H9 (cell line): ENCODE measurements around the gene GPN3. TPM values are rescaled to one million over a fixed set of nuclear protein-coding genes. Genes with fewer than 3 reads are reported as not detected.

Experiments used
- DNase-seq: peaks from one replicate; pipeline ENCODE4 v3.0.0-alpha.2; 2017
- H2AFZ ChIP-seq: one replicate; pipeline ENCODE4 v1.6.1; 2013; ENCODE audit warnings: mild to moderate bottlenecking, low read length, control low read depth, moderate library complexity
- H2AK5ac ChIP-seq: 2 replicates; pipeline ENCODE4 v1.6.1; 2013; ENCODE audit warnings: low read length, control low read depth, mixed read lengths; ENCODE audit not compliant: insufficient read length
- H2BK120ac ChIP-seq: one replicate; pipeline ENCODE4 v1.6.1; 2013; ENCODE audit warnings: low read depth, mild to moderate bottlenecking, low read length, control low read depth, inconsistent platforms; ENCODE audit not compliant: poor library complexity, severe bottlenecking
- H2BK12ac ChIP-seq: 2 replicates; pipeline ENCODE4 v1.6.1; 2013; ENCODE audit warnings: low read length, control low read depth, mixed read lengths, low read depth; ENCODE audit not compliant: insufficient read length
- H2BK15ac ChIP-seq: 2 replicates; pipeline ENCODE4 v1.6.1; 2013; ENCODE audit warnings: low read depth, low read length, control low read depth
- H2BK20ac ChIP-seq: one replicate; pipeline ENCODE4 v1.6.1; 2013; ENCODE audit warnings: low read depth, mild to moderate bottlenecking, low read length, control low read depth, inconsistent platforms; ENCODE audit not compliant: poor library complexity, severe bottlenecking
- H2BK5ac ChIP-seq: 2 replicates; pipeline ENCODE4 v1.6.1; 2013; ENCODE audit warnings: low read length, control low read depth, mixed read lengths; ENCODE audit not compliant: insufficient read length
- H3K14ac ChIP-seq: 2 replicates; pipeline ENCODE4 v1.6.1; 2013; ENCODE audit warnings: low read length, control low read depth; ENCODE audit not compliant: insufficient read depth
- H3K18ac ChIP-seq: 2 replicates; pipeline ENCODE4 v1.6.1; 2013; ENCODE audit warnings: low read depth, mild to moderate bottlenecking, mixed read lengths, low read length, control low read depth; ENCODE audit not compliant: insufficient read length
- H3K23ac ChIP-seq: 2 replicates; pipeline ENCODE4 v1.6.1; 2013; ENCODE audit warnings: low read length, control low read depth, mixed read lengths, low read depth; ENCODE audit not compliant: insufficient read length
- H3K23me2 ChIP-seq: 2 replicates; pipeline ENCODE4 v1.6.1; 2013; ENCODE audit warnings: low read depth, mild to moderate bottlenecking, mixed read lengths, low read length, control low read depth; ENCODE audit not compliant: insufficient read length, poor library complexity, severe bottlenecking
- H3K27ac ChIP-seq: 2 replicates; pipeline ENCODE4 v1.5.1; 2013; ENCODE audit warnings: low read length, control low read depth, mixed read lengths, low read depth; ENCODE audit not compliant: insufficient read length
- H3K27me3 ChIP-seq: 2 replicates; pipeline ENCODE4 v1.6.1; 2013; ENCODE audit warnings: low read length, control low read depth, inconsistent platforms; ENCODE audit not compliant: insufficient read depth
- H3K4ac ChIP-seq: 2 replicates; pipeline ENCODE4 v1.6.1; 2013; ENCODE audit warnings: low read depth, mild to moderate bottlenecking, control low read depth, inconsistent platforms, low read length, moderate library complexity
- H3K4me1 ChIP-seq: 2 replicates; pipeline ENCODE4 v1.6.1; 2013; ENCODE audit warnings: low read length, control low read depth, inconsistent platforms; ENCODE audit not compliant: insufficient read depth
- H3K4me2 ChIP-seq: 2 replicates; pipeline ENCODE4 v1.6.1; 2013; ENCODE audit warnings: low read length, control low read depth, mixed read lengths; ENCODE audit not compliant: insufficient read length, insufficient read depth
- H3K56ac ChIP-seq: 2 replicates; pipeline ENCODE4 v1.6.1; 2013; ENCODE audit warnings: low read depth, mild to moderate bottlenecking, mixed read lengths, low read length, control low read depth; ENCODE audit not compliant: insufficient read length
- H3K79me1 ChIP-seq: 2 replicates; pipeline ENCODE4 v1.6.1; 2013; ENCODE audit warnings: low read depth, mild to moderate bottlenecking, moderate library complexity, low read length, control low read depth, inconsistent platforms; ENCODE audit not compliant: insufficient read depth, poor library complexity, severe bottlenecking
- H3K79me2 ChIP-seq: 2 replicates; pipeline ENCODE4 v1.6.1; 2013; ENCODE audit warnings: low read length, control low read depth, inconsistent platforms; ENCODE audit not compliant: insufficient read depth
- H3K9ac ChIP-seq: 2 replicates; pipeline ENCODE4 v1.6.1; 2013; ENCODE audit warnings: low read length, control low read depth, mixed read lengths; ENCODE audit not compliant: insufficient read length; ENCODE audit errors: extremely low read depth
- H3K9me3 ChIP-seq: one replicate; pipeline ENCODE4 v1.6.1; 2013; ENCODE audit warnings: low read depth, low read length, inconsistent platforms; ENCODE audit not compliant: control insufficient read depth
- H3T11ph ChIP-seq: one replicate; pipeline ENCODE4 v1.6.1; 2013; ENCODE audit warnings: mild to moderate bottlenecking, low read length, control low read depth, inconsistent platforms
- H4K20me1 ChIP-seq: one replicate; pipeline ENCODE4 v1.6.1; 2013; ENCODE audit not compliant: control insufficient read depth, insufficient read length, insufficient read depth
- H4K5ac ChIP-seq: 2 replicates; pipeline ENCODE4 v1.6.1; 2013; ENCODE audit warnings: low read depth, mild to moderate bottlenecking, mixed read lengths, low read length, control low read depth; ENCODE audit not compliant: insufficient read length
- H4K8ac ChIP-seq: replicated peaks from 2 replicates; pipeline ENCODE4 v1.6.1; 2013; ENCODE audit warnings: low read length, control low read depth, mixed read lengths, low read depth; ENCODE audit not compliant: insufficient read length
- H4K91ac ChIP-seq: 2 replicates; pipeline ENCODE4 v1.6.1; 2013; ENCODE audit warnings: low read depth, mild to moderate bottlenecking, moderate library complexity, mixed read lengths, low read length, control low read depth; ENCODE audit not compliant: insufficient read length
- H3K27ac Mint-ChIP-seq, 3 experiments: 2 replicates in 2 of 3; 3 replicates in 1 of 3; pipeline ENCODE4 v1.8.0; 2020 to 2021; ENCODE audit warnings: mixed read lengths in 3 of 3, mild to moderate bottlenecking in 1 of 3, moderate library complexity in 1 of 3
- H3K27me3 Mint-ChIP-seq: 2 replicates; pipeline ENCODE4 v1.8.0; 2021; ENCODE audit warnings: low read depth, mild to moderate bottlenecking, moderate library complexity, mixed read lengths
- H3K36me3 Mint-ChIP-seq, 3 experiments: 2 replicates in 2 of 3; 3 replicates in 1 of 3; pipeline ENCODE4 v1.8.0; 2020 to 2021; ENCODE audit warnings: low read depth in 3 of 3, mixed read lengths in 3 of 3; ENCODE audit not compliant: insufficient read depth in 1 of 3
- H3K4me1 Mint-ChIP-seq, 2 experiments: 2 replicates each; pipeline ENCODE4 v1.8.0; 2020; ENCODE audit warnings: mixed read lengths in 2 of 2
- H3K4me3 Mint-ChIP-seq, 2 experiments: 2 replicates in 1 of 2; 3 replicates in 1 of 2; pipeline ENCODE4 v1.8.0; 2020 to 2021; ENCODE audit warnings: mild to moderate bottlenecking in 2 of 2, mixed read lengths in 2 of 2, moderate library complexity in 1 of 2
- H3K9me3 Mint-ChIP-seq, 2 experiments: 2 replicates in 1 of 2; 3 replicates in 1 of 2; pipeline ENCODE4 v1.8.0; 2020; ENCODE audit warnings: mild to moderate bottlenecking in 2 of 2, mixed read lengths in 2 of 2, moderate library complexity in 1 of 2
- CTCF ChIP-seq: fragments of 200-600 bp; sonication (generic); conservative IDR thresholded peaks from 3 replicates; pipeline ENCODE4 v1.8.0; 2021; ENCODE audit warnings: antibody characterized with exemption, mild to moderate bottlenecking
- WGBS: extraction: QIAGEN DNeasy Blood & Tissue Kit; methylation state at CpG from one replicate; pipeline ENCODE4 v1.1.7; 2013; ENCODE audit warnings: missing lambda C conversion rate, low lambda C conversion rate, mixed read lengths; ENCODE audit not compliant: insufficient read length; ENCODE audit errors: extremely low coverage; 5-methylcytosine and 5-hydroxymethylcytosine counted together
- total RNA-seq: library from RNA; stranded (reverse); gene quantifications from 2 replicates; pipeline ENCODE4 v1.2.1, GENCODE V29; 2021

GPN3 gene
- total RNA-seq, 1 experiment from 2014 or later, result 45.3 TPM

GRCh38 chr12:110505332-110505731 is 37.3 kb upstream of the GPN3 start:
- Histone ChIP-seq H3K18ac (no peak overlapping the region), H2BK20ac (no peak overlapping the region), H3K27me3 (peaks cover 5% of the 10 kb centered on the region; the same call in 1 of the 2 replicates), H4K91ac (no peak overlapping the region), H4K8ac (no peak overlapping the region), H3K56ac (no peak overlapping the region), H3K79me2 (no peaks in the 10 kb centered on the region), H3K27ac (no peak overlapping the region), H3K9me3 (no peaks in the 10 kb centered on the region), H3K9ac (no peak overlapping the region), H3K4me2 (no peak overlapping the region), H2AK5ac (no peak overlapping the region), H4K5ac (no peak overlapping the region), H3K14ac (no peak overlapping the region), H4K20me1 (no peaks in the 10 kb centered on the region), H3K79me1 (no peaks in the 10 kb centered on the region), H3K23ac (no peak overlapping the region), H2BK5ac (no peak overlapping the region), H3T11ph (no peak overlapping the region), H3K23me2 (no peaks in the 10 kb centered on the region), H2BK120ac (no peak overlapping the region), H3K4ac (no peak overlapping the region), H2BK12ac (no peak overlapping the region), H2BK15ac (no peak overlapping the region), H2AFZ (no peak overlapping the region), H3K4me1 (no peaks in the 10 kb centered on the region)
- Mint-ChIP-seq H3K4me1 (peaks cover 2 to 4% of the 10 kb centered on the region in 2 experiments; a peak in 2 of 4 replicates), H3K9me3 (peaks cover 10 to 11% of the 10 kb centered on the region in 2 experiments), H3K36me3 (peaks cover 8 to 10% (median 8%) of the 10 kb centered on the region in 3 experiments), H3K27me3 (peaks cover 17% of the 10 kb centered on the region), H3K4me3 (no peak overlapping the region), H3K27ac (no peak overlapping the region)
- whole genome bisulfite sequencing, result no CpG with 5 or more reads among the region's 3 CpGs
- DNase-seq, result no peak
- no peak for TF ChIP-seq CTCF
